ENCODE data around the gene LY6G6D. TPM values are rescaled to one million over a fixed set of nuclear protein-coding genes. Genes with fewer than 3 reads are reported as not detected.

Gene LY6G6D
- total RNA-seq, 4 donors from 2014 or later: not detected

- Histone ChIP-seq H3K4me3 (no peak overlapping the region), H3K36me3 (peaks cover 0 to 100% of the 10 kb centered on the region in 2 donors), H3K27ac (no peak overlapping the region), H3K4me1 (no peaks in the 10 kb centered on the region), H3K9me3 (no peaks in the 10 kb centered on the region), H3K27me3 (no peaks in the 10 kb centered on the region)
- DNase-seq (no peak), ATAC-seq (no peak)
- intact Hi-C loops (cut with DNase I; ENCODE audit: low total_unique reads): no loop called here
- in situ Hi-C loops (cut with MboI; ENCODE audit: low sequenced_read_pairs in 4 of 4): loop anchor here in 1 of 4 donors (25.0 kb wide), 1 partner anchor 271 kb away; the partner anchor contains the start of genes DXO, NELFE and SKIC2
- TF ChIP-seq POLR2A (IDR thresholded peaks at IDR 0.05) (no peak), CTCF (IDR thresholded peaks at IDR 0.05 in 4 of 5, conservative IDR thresholded peaks at IDR 0.05 in 1 of 5) (no peak)
These were observed 24.1 kb upstream of the LY6G6D start for GRCh38 chr6:31691078-31691463.

DNA sequence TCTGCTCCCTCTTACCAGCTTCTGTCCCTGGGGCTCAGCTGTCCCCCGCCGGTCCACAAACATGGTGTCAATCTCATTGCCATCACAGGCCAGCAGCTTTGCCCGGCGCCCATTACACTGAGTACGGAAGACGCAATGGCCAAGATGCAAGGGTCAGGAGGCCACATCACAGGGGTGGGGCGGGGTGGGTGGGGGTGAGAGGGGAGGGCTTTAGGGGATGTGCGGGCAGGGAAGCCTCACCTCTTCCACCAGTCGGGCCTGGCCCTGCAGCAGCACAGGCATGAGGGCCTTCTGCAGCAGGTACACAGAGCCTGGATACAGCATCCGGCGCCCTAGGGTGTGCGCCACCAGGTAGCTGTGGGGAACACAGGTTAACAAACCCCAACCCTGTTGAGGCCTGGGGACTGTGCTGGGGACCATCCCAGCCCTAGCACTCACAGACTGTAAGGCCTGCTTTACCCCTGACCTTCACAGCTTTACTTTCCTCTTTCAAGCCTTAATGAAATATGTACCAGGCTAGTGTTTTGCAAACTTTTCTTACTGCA lies 23.5 kb upstream of the LY6G6D start:
- TF ChIP-seq CTCF (IDR thresholded peaks at IDR 0.05 in 4 of 5, conservative IDR thresholded peaks at IDR 0.05 in 1 of 5): no peak
- TF ChIP-seq POLR2A (IDR thresholded peaks at IDR 0.05): no peak
- H3K27ac ChIP-seq: no peak overlapping the region
- ATAC-seq (no peak), DNase-seq (no peak)
- no peaks in the 10 kb centered on the region for H3K27me3 ChIP-seq
- H3K9me3 ChIP-seq: no peaks in the 10 kb centered on the region
- in situ Hi-C loops (cut with MboI; ENCODE audit: low sequenced_read_pairs in 4 of 4): loop anchor here in 1 of 4 donors (25.0 kb wide), 1 partner anchor 271 kb away; the partner anchor contains the start of genes DXO, NELFE and SKIC2
- H3K4me1 ChIP-seq: no peaks in the 10 kb centered on the region
- peaks cover 0 to 100% of the 10 kb centered on the region in 2 donors for H3K36me3 ChIP-seq
- no peak overlapping the region for H3K4me3 ChIP-seq
- intact Hi-C loops (cut with DNase I; ENCODE audit: low total_unique reads): no loop called here

GRCh38 chr6:31692353-31692752 lies 22.8 kb upstream of the LY6G6D start:
- peaks cover 0 to 99% of the 10 kb centered on the region in 2 donors for H3K36me3 ChIP-seq
- in situ Hi-C loops (cut with MboI; ENCODE audit: low sequenced_read_pairs in 4 of 4): loop anchor here in 1 of 4 donors (25.0 kb wide), 1 partner anchor 270 kb away; the partner anchor contains the start of genes DXO, NELFE and SKIC2
- no peaks in the 10 kb centered on the region for H3K27me3 ChIP-seq
- TF ChIP-seq POLR2A (IDR thresholded peaks at IDR 0.05): no peak
- no peak for TF ChIP-seq CTCF (IDR thresholded peaks at IDR 0.05 in 4 of 5, conservative IDR thresholded peaks at IDR 0.05 in 1 of 5)
- H3K4me3 ChIP-seq: no peak overlapping the region
- ATAC-seq (no peak), DNase-seq (no peak)
- intact Hi-C loops (cut with DNase I; ENCODE audit: low total_unique reads): no loop called here
- no peaks in the 10 kb centered on the region for H3K9me3 ChIP-seq
- peaks cover 0 to 3% of the 10 kb centered on the region in 2 donors for H3K4me1 ChIP-seq
- no peak overlapping the region for H3K27ac ChIP-seq

- intact Hi-C loops (cut with DNase I; ENCODE audit: low total_unique reads) (no loop called here), in situ Hi-C loops (cut with MboI; ENCODE audit: low sequenced_read_pairs in 4 of 4) (loop anchor here in 1 of 4 donors (25.0 kb wide), 1 partner anchor 269 kb away; the partner anchor contains the start of genes DXO, NELFE and SKIC2)
- ATAC-seq (no peak), DNase-seq (no peak)
- H3K27ac ChIP-seq: no peak overlapping the region
- H3K36me3 ChIP-seq: peaks cover 0 to 94% of the 10 kb centered on the region in 2 donors
- H3K27me3 ChIP-seq: no peaks in the 10 kb centered on the region
- H3K4me1 ChIP-seq: peaks cover 0 to 7% of the 10 kb centered on the region in 2 donors
- no peak for TF ChIP-seq POLR2A (IDR thresholded peaks at IDR 0.05)
- TF ChIP-seq CTCF (IDR thresholded peaks at IDR 0.05 in 4 of 5, conservative IDR thresholded peaks at IDR 0.05 in 1 of 5): no peak
- no peak overlapping the region for H3K4me3 ChIP-seq
- H3K9me3 ChIP-seq: no peaks in the 10 kb centered on the region
These were observed 22.3 kb upstream of the LY6G6D start for GRCh38 chr6:31692886-31693285.

All from gastrocnemius medialis (tissue), 4 donors.